Measurements from ENCODE around the gene ZFP36L2. TPM values are rescaled to one million over a fixed set of nuclear protein-coding genes. Genes with fewer than 3 reads are reported as not detected.

The ZFP36L2 gene
- polyA plus RNA-seq, 2 of the 4 experiments (the other 2 are of a cell fraction): 10.5 to 17.3 TPM

GRCh38 chr2:43220229-43220751 is 6.1 kb downstream of the ZFP36L2 start:
- TF ChIP-seq MAX (IDR thresholded peaks at IDR 0.05) (0 out of 2 replicates have a peak, but pooled peaks have one; percentile 4), REST (IDR thresholded peaks at IDR 0.05) (no peak)
- Histone ChIP-seq H3K4me3 (peak overlapping the region; percentile 44), H3K9me3 (no peaks in the 10 kb centered on the region), H3K4me2 (peak overlapping the region; percentile 96), H3K4me1 (peaks cover 52% of the 10 kb centered on the region), H3K27ac (peak overlapping the region; percentile 89 to 95)
- FAIRE-seq (no peak), ATAC-seq (peak; percentile 14 to 44), DNase-seq (ENCODE audit: low read depth in 1 of 2, low spot score in 1 of 2) (no peak)
- 19% methylated on average over 10 of the region's 10 CpGs for WGBS (ENCODE audit: missing lambda C conversion rate)
- POLR2A ChIA-PET: interaction anchor here (0.6 to 2.1 kb wide), 6 partner anchors 13 to 410 kb away, joined by 3 to 6 read pairs (median 4); no protein-coding TSS in a partner anchor
- CTCF ChIA-PET: interaction anchor here (0.6 to 11.1 kb wide), 12 partner anchors 9 to 273 kb away, joined by 3 to 163 read pairs (median 6); no protein-coding TSS in a partner anchor

GRCh38 chr2:43219383-43220228 is 6.8 kb downstream of the ZFP36L2 start:
- H3K4me3 ChIP-seq: peak overlapping the region; percentile 44
- no peaks in the 10 kb centered on the region for H3K9me3 ChIP-seq
- FAIRE-seq: no peak
- peaks cover 52% of the 10 kb centered on the region for H3K4me1 ChIP-seq
- peak; percentile 71 to 84 for ATAC-seq
- ChIA-PET CTCF (interaction anchor here (0.6 to 11.1 kb wide), 10 partner anchors 10 to 272 kb away, joined by 3 to 163 read pairs (median 6); no protein-coding TSS in a partner anchor), POLR2A (interaction anchor here (0.6 to 2.1 kb wide), 7 partner anchors 12 to 409 kb away, joined by 3 to 6 read pairs (median 4); no protein-coding TSS in a partner anchor)
- DNase-seq (ENCODE audit: low read depth in 1 of 2, low spot score in 1 of 2): peak; percentile 81 to 93
- H3K4me2 ChIP-seq: peak overlapping the region; percentile 96
- WGBS (ENCODE audit: missing lambda C conversion rate): 2% methylated on average over 30 of the region's 35 CpGs
- H3K27ac ChIP-seq: peak overlapping the region; percentile 89 to 95
- TF ChIP-seq RCOR1 (IDR thresholded peaks at IDR 0.05; ENCODE audit: low read depth, low read length) (no peak), BHLHE40 (IDR thresholded peaks at IDR 0.05; ENCODE audit: low read depth, low read length) (peak; percentile 44; the same call in 1 of the 2 replicates), SMC3 (IDR thresholded peaks at IDR 0.05) (no peak; the same call in 2 of the 3 replicates), MAX (IDR thresholded peaks at IDR 0.05) (peak; percentile 80), GATA3 (IDR thresholded peaks at IDR 0.05; ENCODE audit: borderline replicate concordance) (no peak), PHF8 (IDR thresholded peaks at IDR 0.05; ENCODE audit: borderline replicate concordance, low read depth) (peak; percentile 51; the same call in 1 of the 2 replicates), EP300 (IDR thresholded peaks at IDR 0.05) (no peak), NFE2L2 (conservative IDR thresholded peaks at IDR 0.05; ENCODE audit: low read length) (no peak), NR3C1 (IDR thresholded peaks at IDR 0.05) (no peak), HOXA7 (CRISPR knock-in tag; IDR thresholded peaks at IDR 0.05) (no peak), RNF2 (IDR thresholded peaks at IDR 0.05; ENCODE audit: borderline replicate concordance, low read depth) (no peak), HEYL (CRISPR knock-in tag; IDR thresholded peaks at IDR 0.05) (no peak), ZC3H11A (IDR thresholded peaks at IDR 0.05) (no peak), HDAC2 (IDR thresholded peaks at IDR 0.05) (no peak), HOXB5 (CRISPR knock-in tag; IDR thresholded peaks at IDR 0.05) (no peak), TP53 (CRISPR knock-in tag; IDR thresholded peaks at IDR 0.05) (no peak), PBX3 (IDR thresholded peaks at IDR 0.05) (0 out of 2 replicates have a peak, but pooled peaks have one; percentile 37), RARB (CRISPR knock-in tag; IDR thresholded peaks at IDR 0.05) (0 out of 2 replicates have a peak, but pooled peaks have one; percentile 22), NPAS2 (CRISPR knock-in tag; IDR thresholded peaks at IDR 0.05; ENCODE audit: borderline replicate concordance) (no peak; the same call in 1 of the 2 replicates), TFCP2L1 (CRISPR knock-in tag; IDR thresholded peaks at IDR 0.05) (no peak), ELK1 (IDR thresholded peaks at IDR 0.05; ENCODE audit: low read depth, low read length) (no peak), HMGXB4 (CRISPR knock-in tag; IDR thresholded peaks at IDR 0.05; ENCODE audit: borderline replicate concordance) (no peak), CTCF (IDR thresholded peaks at IDR 0.05) (no peak)

Measured in A549 (cell line).